Measurements from ENCODE around the gene RFNG. TPM values are rescaled to one million over a fixed set of nuclear protein-coding genes. Genes with fewer than 3 reads are reported as not detected.

The RFNG gene
- total and polyA plus RNA-seq, 2 of the 13 experiments (the other 11 are each of a cell fraction or from before 2014, with no cell fraction given) = 61.4 to 64.0 TPM

- TF ChIP-seq ZNF333 (CRISPR knock-in tag; IDR thresholded peaks at IDR 0.05; ENCODE audit: borderline replicate concordance) (no peak), HOXA9 (CRISPR knock-in tag; IDR thresholded peaks at IDR 0.05; ENCODE audit: borderline replicate concordance) (0 out of 2 replicates have a peak, but pooled peaks have one; percentile 11), CC2D1A (CRISPR knock-in tag; IDR thresholded peaks at IDR 0.05) (no peak), ZBTB49 (CRISPR knock-in tag; IDR thresholded peaks at IDR 0.05; ENCODE audit: borderline replicate concordance) (no peak), YEATS4 (CRISPR knock-in tag; IDR thresholded peaks at IDR 0.05; ENCODE audit: borderline replicate concordance) (peak; percentile 99), CTCF (CRISPR knock-in tag; IDR thresholded peaks at IDR 0.05) (peak; percentile 84), PITX1 (CRISPR knock-in tag; IDR thresholded peaks at IDR 0.05) (0 out of 2 replicates have a peak, but pooled peaks have one; percentile 27), ZNF331 (CRISPR knock-in tag; IDR thresholded peaks at IDR 0.05) (peak; percentile 36), ZNF704 (CRISPR knock-in tag; IDR thresholded peaks at IDR 0.05; ENCODE audit: borderline replicate concordance) (0 out of 2 replicates have a peak, but pooled peaks have one; percentile 73), ZNF20 (CRISPR knock-in tag; IDR thresholded peaks at IDR 0.05) (no peak), ZNF367 (CRISPR knock-in tag; IDR thresholded peaks at IDR 0.05; ENCODE audit: borderline replicate concordance) (peak; percentile 61; the same call in 1 of the 2 replicates), MAX (IDR thresholded peaks at IDR 0.05) (no peak), ZNF792 (CRISPR knock-in tag; IDR thresholded peaks at IDR 0.05) (no peak), NONO (IDR thresholded peaks at IDR 0.05) (no peak), NONO (CRISPR knock-in tag; conservative IDR thresholded peaks at IDR 0.05) (peak; percentile 62), HCFC1 (IDR thresholded peaks at IDR 0.05; ENCODE audit: low read depth, low read length) (peak; percentile 27; the same call in 1 of the 2 replicates), ZNF878 (CRISPR knock-in tag; IDR thresholded peaks at IDR 0.05) (no peak), NFYC (CRISPR knock-in tag; IDR thresholded peaks at IDR 0.05) (peak; percentile 85), AHR (CRISPR knock-in tag; IDR thresholded peaks at IDR 0.05) (no peak), ZNF34 (CRISPR knock-in tag; IDR thresholded peaks at IDR 0.05; ENCODE audit: borderline replicate concordance) (no peak), RFXAP (CRISPR knock-in tag; IDR thresholded peaks at IDR 0.05; ENCODE audit: borderline replicate concordance) (peak; percentile 99), ZNF891 (CRISPR knock-in tag; IDR thresholded peaks at IDR 0.05) (peak; percentile 9; the same call in 1 of the 2 replicates), HOXA7 (CRISPR knock-in tag; IDR thresholded peaks at IDR 0.05) (no peak), TMF1 (CRISPR knock-in tag; IDR thresholded peaks at IDR 0.05; ENCODE audit: low read depth) (peak; percentile 50), ZFP41 (CRISPR knock-in tag; IDR thresholded peaks at IDR 0.05; ENCODE audit: borderline replicate concordance) (no peak), IRF2 (CRISPR knock-in tag; IDR thresholded peaks at IDR 0.05) (peak; percentile 33; the same call in 1 of the 2 replicates)
Measured at GRCh38 chr17:82098169-82098938, 46.7 kb upstream of the RFNG start, which contains the start of gene FASN (continued).
